A673 (cell line): Measurements from ENCODE around the gene NHLRC4. TPM values are rescaled to one million over a fixed set of nuclear protein-coding genes. Genes with fewer than 3 reads are reported as not detected.

Experiments
- BruUV-seq: library from RNA; stranded (reverse); fragments of 400-500 nt; replicated peaks from 2 replicates; lab custom pipeline; 2021; lab: Mats Ljungman, UMichigan
- CTCF ChIA-PET: fragments of 300-600 bp; sonication (Branson Sonifier 250); formaldehyde crosslinking; loops from one replicate; lab custom pipeline; 2022; ENCODE audit warnings: antibody characterized with exemption; lab: Charles Lee
- POLR2A ChIA-PET: fragments of 300-600 bp; sonication (Branson Sonifier 250); formaldehyde crosslinking; loops from one replicate; lab custom pipeline; 2022; ENCODE audit warnings: antibody characterized with exemption; ENCODE audit not compliant: low non-redundant PET; lab: Charles Lee
- DNase-seq: peaks from one replicate; pipeline ENCODE4 v3.0.0-alpha.2; 2015; ENCODE audit warnings: low spot score
- H3K27ac ChIP-seq: fragments of 200-600 bp; sonication (generic); 2 replicates; pipeline ENCODE4 v1.5.1; 2016; ENCODE audit warnings: mixed run types, low read depth, mild to moderate bottlenecking, mixed read lengths, antibody characterized with exemption, low read length; ENCODE audit not compliant: poor library complexity, severe bottlenecking
- H3K27me3 ChIP-seq: fragments of 200-600 bp; sonication (generic); replicated peaks from 2 replicates; pipeline ENCODE4 v1.6.1; 2017; ENCODE audit warnings: mixed run types, low read depth, mild to moderate bottlenecking, mixed read lengths, antibody characterized with exemption, low read length; ENCODE audit not compliant: insufficient read depth, poor library complexity
- H3K36me3 ChIP-seq: fragments of 200-600 bp; sonication (generic); 2 replicates; pipeline ENCODE4 v1.6.1; 2016; ENCODE audit warnings: mixed run types, mild to moderate bottlenecking, mixed read lengths, antibody characterized with exemption, low read length; ENCODE audit not compliant: insufficient read depth, poor library complexity, severe bottlenecking
- H3K4me1 ChIP-seq: fragments of 200-600 bp; sonication (generic); 2 replicates; pipeline ENCODE4 v1.6.1; 2017; ENCODE audit warnings: mixed run types, mild to moderate bottlenecking, mixed read lengths, antibody characterized with exemption, low read length; ENCODE audit not compliant: insufficient read depth, poor library complexity, severe bottlenecking
- H3K4me3 ChIP-seq: fragments of 200-600 bp; sonication (generic); 2 replicates; pipeline ENCODE4 v1.5.1; 2016; ENCODE audit warnings: low read depth, mixed run types, mild to moderate bottlenecking, mixed read lengths, low read length; ENCODE audit not compliant: poor library complexity, severe bottlenecking
- H3K9me3 ChIP-seq: fragments of 200-600 bp; sonication (generic); 2 replicates; pipeline ENCODE4 v1.6.1; 2016; ENCODE audit warnings: mixed run types, low read depth, mild to moderate bottlenecking, mixed read lengths, antibody characterized with exemption, low read length; ENCODE audit not compliant: poor library complexity, severe bottlenecking
- EZH2 ChIP-seq: fragments of 200-600 bp; sonication (generic); IDR thresholded peaks from 2 replicates; pipeline ENCODE4 v1.6.1; 2017; ENCODE audit warnings: borderline replicate concordance, low read depth, mild to moderate bottlenecking, mixed read lengths, antibody characterized with exemption, low read length; ENCODE audit not compliant: poor library complexity, severe bottlenecking
- intact Hi-C: fragments of 100-400 bp; cut with micrococcal nuclease; formaldehyde crosslinking; loops from one replicate; pipeline ENCODE4 v1.10.0; 2022; ENCODE audit not compliant: unreplicated experiment
- total RNA-seq: library from RNA; stranded (reverse); gene quantifications from 2 replicates; pipeline ENCODE4 v1.2.3, GENCODE V29; 2021
- TF ChIP-seq, protein P1 (sequence below): fragments of 300-800, 200-600 bp; sonication (generic); conservative IDR thresholded peaks from 2 replicates; pipeline ENCODE4 v1.5.1; 2017; ENCODE audit warnings: low read depth, mild to moderate bottlenecking, antibody characterized with exemption, low read length, moderate library complexity, mixed read lengths

NHLRC4 gene
- total RNA-seq, 1 experiment from 2014 or later = 0.21 TPM

DNA sequence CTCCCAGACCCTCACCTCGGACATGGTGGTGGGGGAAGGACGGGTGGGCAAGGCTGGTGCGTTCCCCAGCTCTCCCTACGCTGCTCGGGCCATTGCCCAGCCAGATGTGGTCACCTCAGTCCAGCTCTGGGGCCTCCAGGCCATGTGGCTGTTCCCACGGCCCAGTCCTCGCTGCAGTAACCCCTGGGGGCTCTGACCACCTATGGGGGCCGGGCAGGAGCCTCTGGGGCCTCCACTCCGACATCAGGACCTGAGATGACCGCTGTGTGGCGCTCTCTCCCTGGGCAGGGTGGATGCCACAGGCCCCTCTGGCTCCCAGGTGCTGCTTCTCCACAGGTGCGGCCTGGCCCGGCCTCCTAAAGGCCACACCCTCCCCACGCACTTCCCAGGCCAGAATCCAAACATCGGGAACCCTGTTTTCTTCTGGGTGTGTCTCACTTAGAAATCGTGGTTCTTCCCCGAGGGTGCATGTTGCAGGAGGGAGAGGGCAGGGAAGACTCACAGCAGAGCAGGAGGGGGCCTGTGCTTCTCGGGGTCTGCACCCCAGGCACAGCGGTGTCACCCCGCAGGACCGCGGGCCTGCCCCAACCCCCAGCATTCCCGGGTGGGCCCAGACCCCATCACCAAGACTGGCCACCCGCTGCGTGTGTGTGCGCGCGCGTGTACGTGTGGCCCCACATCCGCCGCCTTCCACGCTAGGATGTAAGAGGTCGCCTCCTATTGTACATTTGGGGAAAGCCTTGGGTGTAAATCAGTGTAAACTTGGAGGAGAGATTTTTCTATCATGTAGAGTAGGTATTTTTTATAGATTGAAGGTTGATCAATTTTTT lies 45.2 kb upstream of the NHLRC4 start:
- POLR2A ChIA-PET = no interaction called here
- Histone ChIP-seq H3K4me3 (no peak overlapping the region), H3K36me3 (peaks cover 12% of the 10 kb centered on the region), H3K9me3 (no peaks in the 10 kb centered on the region), H3K27me3 (no peaks in the 10 kb centered on the region), H3K4me1 (peaks cover 7% of the 10 kb centered on the region), H3K27ac (no peak overlapping the region)
- intact Hi-C loops = no loop called here
- DNase-seq = no peak
- CTCF ChIA-PET = no interaction called here
- no peak for TF ChIP-seq EZH2
- TF ChIP-seq, protein P1, sequence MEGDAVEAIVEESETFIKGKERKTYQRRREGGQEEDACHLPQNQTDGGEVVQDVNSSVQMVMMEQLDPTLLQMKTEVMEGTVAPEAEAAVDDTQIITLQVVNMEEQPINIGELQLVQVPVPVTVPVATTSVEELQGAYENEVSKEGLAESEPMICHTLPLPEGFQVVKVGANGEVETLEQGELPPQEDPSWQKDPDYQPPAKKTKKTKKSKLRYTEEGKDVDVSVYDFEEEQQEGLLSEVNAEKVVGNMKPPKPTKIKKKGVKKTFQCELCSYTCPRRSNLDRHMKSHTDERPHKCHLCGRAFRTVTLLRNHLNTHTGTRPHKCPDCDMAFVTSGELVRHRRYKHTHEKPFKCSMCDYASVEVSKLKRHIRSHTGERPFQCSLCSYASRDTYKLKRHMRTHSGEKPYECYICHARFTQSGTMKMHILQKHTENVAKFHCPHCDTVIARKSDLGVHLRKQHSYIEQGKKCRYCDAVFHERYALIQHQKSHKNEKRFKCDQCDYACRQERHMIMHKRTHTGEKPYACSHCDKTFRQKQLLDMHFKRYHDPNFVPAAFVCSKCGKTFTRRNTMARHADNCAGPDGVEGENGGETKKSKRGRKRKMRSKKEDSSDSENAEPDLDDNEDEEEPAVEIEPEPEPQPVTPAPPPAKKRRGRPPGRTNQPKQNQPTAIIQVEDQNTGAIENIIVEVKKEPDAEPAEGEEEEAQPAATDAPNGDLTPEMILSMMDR = no peak
- BruUV-seq = no TSS peak

DNA sequence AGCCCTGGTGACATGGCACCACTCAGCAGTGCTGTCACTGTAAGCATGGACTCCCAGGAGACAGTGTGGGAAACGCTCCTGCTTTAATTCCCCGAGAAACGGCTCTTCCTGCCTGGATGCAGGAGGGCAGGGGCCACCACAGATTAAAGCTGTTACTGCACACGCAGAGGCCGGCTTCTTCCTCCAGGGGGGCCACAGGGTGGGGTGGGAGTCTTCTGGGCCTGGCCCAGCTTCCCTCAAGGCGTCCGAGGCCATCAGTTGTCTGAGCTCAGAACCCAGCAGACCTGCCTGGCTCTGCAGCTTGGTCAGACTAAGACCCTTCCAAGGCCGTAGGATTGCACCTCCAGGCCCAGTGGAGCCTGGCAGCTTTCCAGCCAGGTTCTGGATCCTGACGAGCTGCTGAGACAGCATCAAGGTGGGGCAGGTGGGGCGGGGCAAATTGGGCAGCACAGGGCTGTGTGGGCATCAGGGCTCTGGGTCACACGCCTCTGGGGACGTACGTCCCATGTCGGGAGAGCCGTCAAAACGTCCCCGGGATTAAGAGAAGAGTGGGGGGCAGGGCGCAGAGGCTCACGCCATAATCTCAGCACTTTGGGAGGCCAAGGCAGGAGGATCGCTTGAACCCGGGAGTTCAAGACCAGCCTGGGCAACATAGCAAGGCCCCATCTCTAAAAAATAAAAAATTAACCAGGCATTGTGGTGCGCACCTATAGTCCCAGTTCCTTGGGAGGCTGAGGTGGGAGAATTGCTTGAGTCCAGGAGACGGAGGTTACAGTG lies 44.3 kb upstream of the NHLRC4 start:
- BruUV-seq = no TSS peak
- DNase-seq = no peak
- no peaks in the 10 kb centered on the region for H3K9me3 ChIP-seq
- H3K4me3 ChIP-seq = no peak overlapping the region
- peaks cover 12% of the 10 kb centered on the region for H3K36me3 ChIP-seq
- intact Hi-C loops = no loop called here
- CTCF ChIA-PET = no interaction called here
- POLR2A ChIA-PET = no interaction called here
- TF ChIP-seq EZH2 = no peak
- TF ChIP-seq, protein P1 = no peak
- no peaks in the 10 kb centered on the region for H3K27me3 ChIP-seq
- no peak overlapping the region for H3K27ac ChIP-seq
- peaks cover 7% of the 10 kb centered on the region for H3K4me1 ChIP-seq

DNA sequence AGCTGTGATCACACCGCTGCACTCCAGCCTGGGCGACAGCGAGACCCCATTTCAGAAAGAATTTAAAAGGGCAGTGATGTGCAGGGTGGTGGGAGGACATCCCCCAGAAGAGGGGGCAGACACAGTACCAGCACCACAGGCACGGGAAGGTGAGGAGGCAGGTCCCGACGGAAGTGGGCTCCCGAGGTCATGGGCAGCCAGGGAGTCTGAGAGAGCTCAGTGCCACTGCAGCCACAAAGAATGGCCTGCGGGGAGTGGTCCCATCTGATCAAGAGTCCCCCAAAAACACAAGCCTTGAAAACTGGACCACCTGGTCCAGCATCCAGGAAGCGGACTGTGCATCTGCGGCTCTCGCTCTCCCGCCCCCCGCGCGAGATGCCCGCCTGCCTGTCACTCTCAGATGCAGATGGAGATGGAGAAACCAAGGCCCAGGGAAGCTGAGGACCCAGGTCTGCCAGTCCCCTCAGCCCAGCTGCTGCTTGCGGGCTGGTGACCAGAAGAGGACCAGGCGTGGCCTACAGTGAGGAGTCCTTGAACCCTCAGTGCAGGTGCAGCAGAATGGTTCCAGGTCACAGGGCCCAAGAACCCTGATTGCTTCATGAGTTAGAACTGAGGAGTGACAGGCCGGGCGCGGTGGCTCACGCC lies 43.6 kb upstream of the NHLRC4 start:
- TF ChIP-seq EZH2 = no peak
- TF ChIP-seq, protein P1 = no peak
- no peak for DNase-seq
- Histone ChIP-seq H3K4me3 (no peak overlapping the region), H3K4me1 (peaks cover 7% of the 10 kb centered on the region), H3K27ac (no peak overlapping the region), H3K27me3 (no peaks in the 10 kb centered on the region), H3K9me3 (no peaks in the 10 kb centered on the region), H3K36me3 (peaks cover 12% of the 10 kb centered on the region)
- intact Hi-C loops = no loop called here
- no TSS peak for BruUV-seq
- ChIA-PET POLR2A (interaction anchor here (0.6 to 0.7 kb wide), 2 partner anchors 13 to 97 kb away, joined by 5 to 13 read pairs; partner anchors contain the start of gene RAB11FIP3), CTCF (no interaction called here)
